GM19193 (cell line): ENCODE data around the gene ZCCHC17.

ENCODE experiments used
- POLR2A ChIP-seq: IDR thresholded peaks from 4 replicates; pipeline ENCODE4 v1.6.1; 2011; ENCODE audit not compliant: insufficient read depth, insufficient read length; ENCODE audit errors: extremely low read depth

The ZCCHC17 gene

DNA sequence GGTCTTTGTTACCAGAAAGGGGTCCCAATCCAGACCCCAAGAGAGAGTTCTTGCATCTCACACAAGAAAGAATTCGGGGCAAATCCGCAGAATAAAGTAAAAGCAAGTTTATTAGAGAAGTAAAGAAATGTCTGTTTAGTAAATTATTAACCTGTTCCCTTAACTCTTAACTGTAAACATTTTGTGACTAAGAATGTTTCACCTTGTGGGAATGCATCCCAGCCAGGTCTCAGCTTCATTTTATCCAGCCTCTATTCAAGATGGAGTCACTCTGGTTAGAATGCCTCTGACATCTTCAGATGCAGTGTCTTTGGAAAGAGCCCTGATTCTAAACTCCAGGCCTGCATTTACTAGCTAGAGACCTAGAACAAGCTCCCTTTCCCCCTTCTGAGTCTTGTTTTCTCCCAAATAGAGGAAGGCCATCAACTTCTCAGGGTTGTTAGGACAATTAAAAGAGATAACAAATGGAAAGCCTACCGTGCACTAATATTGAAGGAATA, 80.6 kb downstream of the ZCCHC17 start:
- TF ChIP-seq POLR2A = no peak

DNA sequence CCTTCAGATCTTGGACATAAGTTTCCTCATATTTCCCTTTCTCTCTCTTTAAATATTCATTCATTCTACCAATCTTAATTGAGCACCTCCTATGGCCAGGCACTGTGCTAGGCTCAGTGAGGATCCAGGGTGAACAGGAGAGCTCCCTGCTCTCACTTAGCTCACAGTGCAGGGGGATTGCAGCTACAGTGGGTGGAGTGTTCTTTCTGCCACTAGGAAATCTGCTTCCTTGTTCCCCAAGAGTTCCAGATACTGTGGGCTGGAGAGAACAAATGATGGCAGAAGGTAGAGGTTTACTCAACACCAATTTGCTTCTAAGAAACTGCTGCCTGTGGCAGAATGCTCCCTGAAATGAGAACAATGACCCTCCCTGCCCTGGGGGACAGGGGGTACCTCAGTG, 81.2 kb downstream of the ZCCHC17 start:
- no peak for TF ChIP-seq POLR2A

DNA sequence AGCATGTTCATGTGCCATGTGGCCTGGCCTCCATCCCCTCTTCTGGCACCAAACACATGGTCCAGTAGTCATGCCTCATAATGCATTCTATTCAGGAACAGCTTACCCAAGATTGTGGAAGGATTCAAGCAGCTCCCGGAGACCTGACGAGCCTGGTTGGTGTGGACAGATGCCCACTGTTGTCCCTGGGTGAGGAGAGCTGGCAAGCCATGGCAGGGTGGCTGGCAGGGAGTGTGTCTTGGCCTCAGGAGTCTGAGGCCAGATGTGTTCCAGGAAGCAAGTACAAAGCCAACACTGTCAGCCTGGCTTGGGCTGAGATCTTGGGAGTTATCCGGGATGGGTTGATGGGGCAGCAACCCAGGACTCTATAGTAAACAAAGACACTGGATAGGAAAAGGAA, 83.3 kb downstream of the ZCCHC17 start:
- no peak for TF ChIP-seq POLR2A

DNA sequence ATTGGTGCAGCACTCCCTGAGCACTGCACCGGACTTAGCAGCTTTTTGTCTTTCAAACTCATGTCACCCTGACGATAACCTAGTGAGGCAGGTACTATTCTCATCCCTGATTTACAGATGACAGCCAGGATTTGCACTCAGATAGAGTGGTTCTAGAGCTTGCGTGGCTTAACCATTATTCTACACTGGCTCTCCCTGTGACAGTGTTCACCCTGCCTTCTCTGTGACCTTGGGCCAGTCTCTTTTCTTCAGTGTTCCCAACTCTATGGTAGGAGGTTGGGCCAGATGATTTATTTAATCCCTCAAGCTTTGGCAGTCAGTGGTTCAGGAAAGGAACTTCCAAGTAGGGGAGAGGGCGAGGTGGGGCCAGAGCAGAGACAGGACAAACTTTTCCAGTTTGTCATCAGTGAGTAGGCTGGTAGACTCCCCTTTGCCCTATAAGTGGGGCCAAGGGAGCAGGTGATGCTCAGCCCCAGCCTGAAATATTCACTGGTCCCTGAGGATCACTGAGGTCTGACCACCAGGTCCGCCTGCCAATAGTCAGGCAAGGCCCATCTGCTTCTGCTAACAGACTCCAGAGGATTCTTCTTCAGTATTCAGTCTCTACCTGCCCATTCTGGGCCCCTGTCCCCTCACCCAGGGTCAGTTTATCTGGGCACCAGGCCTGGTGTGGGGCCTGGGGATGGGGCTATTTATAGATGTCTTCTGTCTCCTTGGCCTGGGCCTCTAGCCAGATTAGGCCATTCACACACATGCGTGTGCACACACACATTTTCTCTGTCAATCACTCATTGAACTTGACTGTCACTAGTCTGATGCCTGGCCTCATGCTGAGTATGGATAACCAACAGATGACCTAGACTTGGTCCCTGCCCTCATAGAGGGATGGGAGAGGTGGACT, 84.8 kb downstream of the ZCCHC17 start:
- no peak for TF ChIP-seq POLR2A

DNA sequence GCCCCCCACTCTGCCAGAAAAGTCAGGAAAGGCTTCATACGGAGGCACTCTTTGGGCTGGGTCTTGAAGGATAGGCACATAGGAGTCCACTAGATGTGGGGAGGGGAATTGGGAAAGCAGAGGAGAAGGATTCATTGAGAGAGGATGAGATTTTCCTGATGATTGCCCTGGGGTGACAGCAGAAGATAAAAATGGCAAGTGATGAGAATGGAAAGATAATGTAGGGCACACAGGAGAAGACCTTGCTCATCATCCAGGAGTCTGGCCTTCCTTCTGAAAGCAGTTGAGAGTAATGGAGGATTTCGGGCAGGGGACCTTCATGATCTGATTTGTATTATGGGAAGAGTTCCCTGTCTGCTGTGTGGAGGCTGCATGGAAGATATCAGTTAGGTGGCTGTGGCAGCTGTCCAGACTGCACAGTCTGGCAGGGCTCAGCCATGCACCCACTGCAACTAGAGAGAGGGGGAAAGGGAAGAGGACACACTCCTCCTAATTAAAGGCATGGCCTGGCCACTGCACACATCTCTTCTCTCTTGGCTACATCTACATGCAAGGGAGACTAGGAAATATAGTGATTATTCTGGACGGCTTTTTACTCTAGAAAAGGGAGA, 85.7 kb downstream of the ZCCHC17 start:
- TF ChIP-seq POLR2A = no peak

DNA sequence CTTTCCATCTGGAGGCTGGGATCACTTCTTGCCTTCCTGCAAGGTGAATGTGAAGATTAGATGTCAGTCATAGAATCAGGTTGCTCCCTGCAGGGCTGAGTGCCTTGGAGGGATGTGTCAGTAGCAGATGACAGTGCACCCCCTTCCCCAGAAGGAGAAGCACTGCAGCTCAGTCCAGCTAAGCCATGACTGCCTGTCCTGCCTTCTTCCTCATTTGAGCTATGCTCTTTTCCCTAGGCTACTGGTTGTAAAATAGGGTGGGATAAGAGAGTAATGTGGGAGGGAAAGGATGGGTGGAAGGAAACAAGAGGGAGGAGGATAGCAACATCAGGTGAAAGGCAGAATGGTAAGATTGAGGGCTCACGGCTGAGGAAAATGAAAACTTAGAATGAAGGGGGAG, 87.1 kb downstream of the ZCCHC17 start:
- TF ChIP-seq POLR2A = no peak

DNA sequence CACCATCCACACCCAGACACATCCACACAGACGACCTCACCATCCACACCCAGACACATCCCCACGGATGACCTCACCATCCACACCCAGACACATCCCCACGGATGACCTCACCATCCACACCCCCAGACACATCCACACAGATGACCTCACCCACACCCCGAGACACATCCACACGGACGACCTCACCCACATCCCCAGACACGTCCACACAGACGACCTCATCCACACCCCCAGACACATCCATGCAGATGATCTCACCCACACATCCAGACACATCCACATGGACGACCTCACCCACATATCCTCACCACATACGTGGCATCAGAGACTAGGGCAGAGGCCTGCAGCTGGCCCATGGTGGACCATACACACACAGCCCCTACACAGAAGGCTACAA, 90.8 kb downstream of the ZCCHC17 start:
- no peak for TF ChIP-seq POLR2A

DNA sequence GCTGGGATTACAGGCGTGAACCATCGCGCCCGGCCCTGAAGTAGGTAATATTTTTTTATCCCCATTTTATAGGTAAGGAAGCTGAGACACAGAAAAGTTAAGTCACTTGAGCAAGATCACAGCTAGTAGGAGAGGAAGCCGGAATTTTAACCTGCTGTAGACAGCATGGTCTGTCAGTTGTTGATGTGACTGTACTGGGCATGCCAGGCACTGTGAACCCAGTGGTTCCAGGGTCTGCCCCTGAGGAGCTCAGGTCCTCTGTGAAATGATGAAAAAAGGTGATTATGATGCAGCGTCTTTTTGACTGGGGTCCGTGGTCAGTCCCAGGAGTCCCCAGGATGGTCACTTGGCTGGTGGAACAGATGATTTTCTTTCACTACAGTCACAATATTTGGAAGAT, 92.8 kb downstream of the ZCCHC17 start:
- TF ChIP-seq POLR2A = no peak

DNA sequence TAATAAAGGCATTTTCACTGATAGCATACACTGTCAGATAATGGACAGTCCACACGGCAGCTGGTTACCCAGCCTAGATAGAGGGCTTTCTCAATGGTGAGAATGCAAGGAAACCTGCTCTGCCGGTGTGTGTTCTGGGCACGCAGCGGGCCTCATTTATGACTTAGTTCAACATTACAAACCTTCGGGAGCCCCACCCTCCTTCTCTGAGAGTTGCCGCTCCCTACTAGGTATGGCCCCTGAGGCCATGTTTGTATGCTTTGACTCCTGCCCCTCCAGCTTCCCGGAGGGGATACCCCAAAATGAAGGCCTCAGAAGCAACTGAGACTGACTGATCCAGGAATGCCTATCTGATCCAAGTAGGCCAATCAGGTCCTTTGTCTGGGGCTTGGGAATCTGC, 93.2 kb downstream of the ZCCHC17 start:
- no peak for TF ChIP-seq POLR2A

DNA sequence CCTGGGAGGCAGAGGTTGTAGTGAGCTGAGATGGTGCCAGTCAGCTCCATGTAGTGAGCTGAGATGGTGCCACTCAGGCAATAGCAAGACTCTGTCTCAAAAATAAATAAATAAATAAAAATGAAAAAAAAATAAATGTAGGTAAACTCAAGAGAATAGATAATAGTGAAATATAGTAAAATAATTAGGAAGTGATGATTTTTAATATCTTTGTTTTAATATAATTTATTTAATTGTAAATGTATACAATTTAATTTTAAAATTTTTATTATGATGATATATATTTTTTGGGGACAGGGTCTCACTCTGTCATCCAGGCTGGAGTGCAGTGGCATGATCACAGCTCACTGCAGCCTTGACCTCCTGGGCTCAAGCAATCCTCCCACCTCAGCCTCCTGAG, 96.6 kb downstream of the ZCCHC17 start:
- TF ChIP-seq POLR2A = no peak

DNA sequence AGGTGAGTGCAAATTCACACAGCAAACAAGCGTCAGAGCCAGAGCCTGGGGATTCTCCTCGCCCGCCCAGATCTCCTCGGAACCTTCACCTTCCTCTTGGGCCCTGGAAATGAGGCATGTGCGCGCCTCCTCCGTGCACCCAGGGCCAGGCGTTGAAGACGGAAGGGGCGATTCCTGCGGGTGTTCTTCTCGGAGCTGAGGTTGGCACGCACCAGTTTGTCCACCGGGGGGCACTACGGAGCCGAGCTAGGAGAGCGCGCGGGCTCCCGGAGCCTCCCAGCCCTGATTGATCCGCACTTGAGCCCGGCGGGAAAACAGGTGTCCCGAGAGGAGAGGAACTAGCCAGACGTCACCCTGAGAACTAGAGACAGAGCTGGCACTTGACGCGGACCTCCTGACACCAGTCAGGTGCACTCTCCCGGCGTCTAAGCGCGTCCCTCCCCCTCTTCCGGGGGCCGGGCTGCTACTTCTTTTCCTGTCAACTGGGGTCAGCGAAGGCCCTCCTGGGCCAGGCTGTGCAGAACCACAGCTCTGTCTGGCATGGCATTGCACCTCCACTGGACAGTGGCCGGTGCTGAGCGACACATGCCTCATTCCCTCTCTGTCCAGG, 97.9 kb downstream of the ZCCHC17 start:
- TF ChIP-seq POLR2A = peak; percentile 25

DNA sequence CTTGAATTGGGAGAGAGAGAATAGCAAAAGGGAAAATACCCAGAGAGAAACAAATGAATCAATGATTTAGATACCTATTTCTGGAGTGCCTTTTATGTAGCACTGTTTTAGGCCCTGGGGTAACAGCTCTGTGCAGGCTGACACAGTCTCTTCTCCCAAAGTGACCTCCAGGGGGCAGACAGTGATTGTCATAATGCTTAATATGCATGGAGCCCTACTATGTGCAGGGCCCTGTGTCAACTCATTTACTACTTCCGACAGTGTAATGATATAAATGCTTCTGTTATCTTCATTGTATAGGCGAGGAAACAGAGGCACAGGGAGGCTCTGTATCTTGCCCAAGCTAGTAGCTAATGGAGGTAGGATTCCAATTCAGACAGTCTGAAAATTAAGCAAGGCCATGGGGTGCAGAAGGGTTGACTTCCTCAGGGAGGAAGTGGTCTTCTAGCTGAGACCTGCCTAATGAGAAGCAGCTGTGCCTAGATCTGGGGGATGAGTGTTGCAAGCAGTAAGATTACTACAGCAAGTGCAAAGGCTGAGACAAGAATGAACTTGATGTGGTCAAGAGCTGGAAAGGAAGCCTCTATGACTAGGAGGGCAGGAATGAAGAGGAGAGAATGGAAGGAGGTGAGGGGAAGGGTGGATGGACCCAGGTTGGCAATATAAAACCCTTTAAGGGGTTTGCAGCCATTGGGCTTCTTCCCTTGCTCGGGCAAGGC, 100.0 kb downstream of the ZCCHC17 start:
- TF ChIP-seq POLR2A = no peak

DNA sequence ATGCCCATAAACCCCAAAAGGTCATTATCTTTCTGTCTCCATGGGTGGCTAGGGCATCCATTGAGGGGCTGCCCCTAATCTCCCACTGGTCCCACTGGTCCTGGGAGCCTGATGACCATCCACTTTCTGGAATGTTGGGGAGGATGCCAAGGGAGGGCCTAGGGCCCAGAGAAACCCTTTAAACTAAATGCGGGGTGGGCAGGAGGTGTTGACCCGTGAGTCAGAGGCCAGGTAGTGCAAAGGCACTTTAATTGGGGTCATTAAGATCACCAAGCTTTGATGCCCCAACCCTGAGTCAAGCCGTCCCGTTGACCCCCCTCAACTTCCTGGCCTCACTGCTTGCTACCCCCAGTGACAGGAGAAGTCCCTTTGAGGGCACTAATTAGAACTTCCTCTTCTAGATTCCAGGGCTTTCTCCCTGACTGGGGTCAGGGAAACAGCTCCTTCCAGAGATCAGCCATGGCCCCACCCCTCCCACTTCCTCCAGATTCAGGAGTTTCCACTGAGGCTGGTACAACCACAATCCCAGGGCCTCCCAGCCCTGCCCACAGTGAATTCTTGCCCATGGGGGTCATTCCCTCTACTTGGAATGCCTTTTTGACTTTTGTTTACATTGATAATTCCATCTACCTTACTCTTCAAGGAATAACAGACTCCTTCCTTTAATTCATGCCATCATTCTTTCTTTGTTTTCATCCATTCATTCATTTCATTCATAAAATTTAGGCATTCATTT, 100.7 kb downstream of the ZCCHC17 start:
- no peak for TF ChIP-seq POLR2A

DNA sequence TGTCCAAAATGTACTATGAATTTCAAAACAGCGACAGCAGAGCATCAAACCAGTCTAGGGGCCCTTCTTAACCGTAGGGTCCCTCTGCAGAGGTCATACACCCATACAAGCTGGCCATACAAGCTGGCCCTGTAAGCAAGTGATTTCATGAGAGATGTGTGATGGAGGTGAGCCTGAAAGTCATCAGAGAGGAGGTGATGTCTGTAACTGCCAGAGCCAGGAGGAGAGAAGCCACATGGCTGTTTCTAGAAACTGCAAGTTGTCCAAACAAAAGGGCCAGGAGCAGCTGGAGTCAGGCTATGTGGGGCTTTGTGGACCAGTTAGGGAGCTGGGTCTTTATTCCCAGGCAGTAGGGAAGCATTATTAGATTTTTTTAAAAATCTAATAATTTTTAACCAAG, 101.4 kb downstream of the ZCCHC17 start:
- no peak for TF ChIP-seq POLR2A
